22Rv1 (cell line): ENCODE data around the gene KCNG4.

ENCODE experiments used
- CTCF ChIP-seq: fragments of 450-650 bp; IDR thresholded peaks from 2 replicates; pipeline ENCODE4 v1.5.1; 2017; ENCODE audit warnings: mild to moderate bottlenecking
- ZFX ChIP-seq: fragments of 450-650 bp; IDR thresholded peaks from 2 replicates; pipeline ENCODE4 v1.6.1; 2017; ENCODE audit warnings: antibody characterized with exemption, borderline replicate concordance

- TF ChIP-seq CTCF (no peak), ZFX (no peak)
These were observed 18.5 kb upstream of the KCNG4 start for GRCh38 chr16:84258266-84258665.
